Lung microvascular endothelial cell (primary cell): ENCODE data around the gene CRIP2. TPM values are rescaled to one million over a fixed set of nuclear protein-coding genes. Genes with fewer than 3 reads are reported as not detected.

Experiments
- DNase-seq, 2 donors: peaks; one replicate each; pipeline versions ENCODE4 v3.0.0 to v3.0.0-alpha.2; 2010; ENCODE audit warnings: low read depth in 2 of 2
- total RNA-seq: library from RNA; depleted of rRNA; stranded (reverse); fragments of >200 nt; gene quantifications from 2 replicates; pipeline ENCODE4 v1.2.1, GENCODE V29; 2014

Gene CRIP2
- total RNA-seq, 1 donor from 2014 or later, result 152 TPM

GRCh38 chr14:105526776-105527380, 52.3 kb downstream of the CRIP2 start:
- DNase-seq, result no peak

DNA sequence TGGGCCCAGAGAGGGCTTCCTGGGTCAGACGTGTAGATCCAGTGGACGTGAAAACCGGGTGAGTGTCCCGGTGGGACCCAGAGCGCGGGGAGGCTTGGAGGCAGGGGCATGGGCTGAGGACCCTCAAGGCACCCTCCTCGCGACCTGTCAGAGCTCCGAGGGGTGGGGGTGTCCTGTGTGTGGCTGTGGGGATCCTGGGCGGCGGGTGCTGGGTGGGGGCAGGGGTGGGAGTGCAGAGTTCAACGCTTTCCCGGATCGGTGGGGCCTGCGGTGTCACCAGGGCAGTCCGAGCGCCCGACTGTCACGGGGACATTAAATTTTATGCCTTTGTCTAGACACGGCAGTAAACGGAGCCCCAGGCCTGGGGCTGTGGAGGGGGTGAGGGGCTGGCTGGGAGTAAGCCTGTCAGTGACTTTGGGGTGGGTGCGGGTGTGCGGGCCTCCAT, 52.8 kb downstream of the CRIP2 start:
- no peak for DNase-seq

GRCh38 chr14:105527826-105528585, 53.4 kb downstream of the CRIP2 start:
- peak; percentile 73 to 86 for DNase-seq

DNA sequence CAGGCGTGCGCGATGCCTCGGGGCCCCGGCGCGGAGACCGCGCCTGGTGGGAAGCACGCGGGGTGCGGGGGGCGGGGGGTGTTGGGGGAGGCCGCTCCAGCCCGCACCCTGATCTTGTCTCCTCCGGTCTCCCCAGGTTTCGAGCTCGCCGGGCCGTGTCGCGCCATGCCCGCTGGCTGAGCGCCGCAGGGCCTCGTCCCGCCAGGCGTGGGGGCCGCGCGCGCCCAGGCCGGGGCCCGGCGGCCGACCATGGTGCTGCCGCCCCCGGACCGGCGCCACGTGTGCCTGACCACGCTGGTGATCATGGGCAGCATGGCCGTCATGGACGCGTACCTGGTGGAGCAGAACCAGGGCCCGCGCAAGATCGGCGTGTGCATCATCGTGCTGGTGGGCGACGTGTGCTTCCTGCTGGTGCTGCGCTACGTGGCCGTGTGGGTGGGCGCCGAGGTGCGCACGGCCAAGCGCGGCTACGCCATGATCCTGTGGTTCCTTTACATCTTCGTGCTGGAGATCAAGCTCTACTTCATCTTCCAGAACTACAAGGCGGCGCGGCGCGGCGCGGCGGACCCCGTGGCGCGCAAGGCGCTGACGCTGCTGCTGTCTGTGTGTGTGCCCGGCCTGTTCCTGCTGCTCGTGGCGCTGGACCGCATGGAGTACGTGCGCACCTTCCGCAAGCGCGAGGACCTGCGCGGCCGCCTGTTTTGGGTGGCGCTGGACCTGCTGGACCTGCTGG, 54.1 kb downstream of the CRIP2 start:
- no peak for DNase-seq

GRCh38 chr14:105529319-105529568, 54.6 kb downstream of the CRIP2 start:
- no peak for DNase-seq

Other genes starting within 250 kb of the CRIP2 start
- gene BTBD6, start 226.3 kb upstream of the CRIP2 start, total RNA-seq, result 33.8 and 55.8 TPM in 2 replicates
- gene BRF1, start 173.8 kb upstream of the CRIP2 start, total RNA-seq, result 24.2 and 34.7 TPM in 2 replicates
- 31.8 and 48.4 TPM in 2 replicates for gene PACS2, start 160.1 kb upstream of the CRIP2 start, total RNA-seq
- under 0.01 TPM in 2 replicates for gene TEX22, start 76.3 kb upstream of the CRIP2 start, total RNA-seq
- 22.2 and 22.6 TPM in 2 replicates for gene MTA1, start 55.0 kb upstream of the CRIP2 start, total RNA-seq
- 0.44 TPM in 1 of 2 replicates, not detected in the other for gene CRIP1, start 12.1 kb downstream of the CRIP2 start, total RNA-seq
- 2.8 and 5.7 TPM in 2 replicates for gene TEDC1, start 16.4 kb downstream of the CRIP2 start, total RNA-seq
- gene TMEM121, start 51.8 kb downstream of the CRIP2 start, total RNA-seq, result 5.8 and 6.5 TPM in 2 replicates